Neural cell (in vitro differentiated cells): Measurements from ENCODE around the gene TBX4. TPM values are rescaled to one million over a fixed set of nuclear protein-coding genes. Genes with fewer than 3 reads are reported as not detected.

Source experiments
- H2AFZ ChIP-seq: fragments of 200-600, 300-800 bp; sonication (generic), shearing (Covaris generic); 2 replicates; pipeline ENCODE4 v1.6.0; 2014; ENCODE audit warnings: low read depth, mild to moderate bottlenecking, antibody characterized with exemption, low read length, moderate library complexity
- H3F3A ChIP-seq: fragments of 200-600 bp; shearing (Covaris generic); 2 replicates; pipeline ENCODE4 v1.6.1; 2016; ENCODE audit warnings: mild to moderate bottlenecking, moderate library complexity, mixed read lengths, antibody characterized with exemption, low read length; ENCODE audit not compliant: insufficient read depth, poor library complexity, severe bottlenecking
- H3K27ac ChIP-seq: fragments of 200-600, 300-800 bp; sonication (generic), shearing (Covaris generic); 2 replicates; pipeline ENCODE4 v1.5.1; 2014; ENCODE audit warnings: mild to moderate bottlenecking, low read length, moderate library complexity
- H3K27me3 ChIP-seq: fragments of 300-800, 200-600 bp; sonication (generic), shearing (Covaris generic); 2 replicates; pipeline ENCODE4 v1.6.0; 2014; ENCODE audit warnings: mild to moderate bottlenecking, low read depth, low read length, moderate library complexity; ENCODE audit not compliant: insufficient read depth
- H3K36me3 ChIP-seq: fragments of 300-800, 200-600 bp; sonication (generic), shearing (Covaris generic); 2 replicates; pipeline ENCODE4 v1.5.1; 2014; ENCODE audit warnings: mild to moderate bottlenecking, antibody characterized with exemption, low read length, moderate library complexity; ENCODE audit not compliant: insufficient read depth
- H3K4me2 ChIP-seq: fragments of 300-800, 200-600 bp; sonication (generic), shearing (Covaris generic); 2 replicates; pipeline ENCODE4 v1.6.0; 2014; ENCODE audit warnings: mild to moderate bottlenecking, low read length
- H3K4me3 ChIP-seq: fragments of 300-800, 200-600 bp; sonication (generic), shearing (Covaris generic); 2 replicates; pipeline ENCODE4 v1.5.1; 2014; ENCODE audit warnings: mild to moderate bottlenecking, low read length, moderate library complexity
- H3K79me2 ChIP-seq: fragments of 200-600 bp; shearing (Covaris generic); replicated peaks from 2 replicates; pipeline ENCODE4 v1.6.0; 2014; ENCODE audit warnings: mild to moderate bottlenecking, low read length, moderate library complexity; ENCODE audit not compliant: insufficient read depth
- H3K9ac ChIP-seq: fragments of 300-800, 200-600 bp; sonication (generic), shearing (Covaris generic); 2 replicates; pipeline ENCODE4 v1.6.1; 2016; ENCODE audit warnings: mild to moderate bottlenecking, low read length, mixed read lengths
- H3K9me2 ChIP-seq: fragments of 200-600 bp; shearing (Covaris generic); 2 replicates; pipeline ENCODE4 v1.6.1; 2016; ENCODE audit warnings: mild to moderate bottlenecking, low read length, mixed read lengths; ENCODE audit not compliant: insufficient read depth
- H3K9me3 ChIP-seq: fragments of 200-600, 300-800 bp; sonication (generic), shearing (Covaris generic); 2 replicates; pipeline ENCODE4 v1.6.1; 2016; ENCODE audit warnings: mild to moderate bottlenecking, mixed run types, low read length, moderate library complexity, mixed read lengths
- H4K20me1 ChIP-seq: fragments of 200-600 bp; shearing (Covaris generic); 2 replicates; pipeline ENCODE4 v1.6.1; 2016; ENCODE audit warnings: mild to moderate bottlenecking, mixed run types; ENCODE audit not compliant: insufficient read depth
- EP300 ChIP-seq: fragments of 450-650 bp; conservative IDR thresholded peaks from 2 replicates; pipeline ENCODE4 v1.6.1; 2014; ENCODE audit warnings: antibody characterized with exemption, mild to moderate bottlenecking, moderate library complexity; ENCODE audit not compliant: poor library complexity, severe bottlenecking
- EZH2 ChIP-seq: fragments of 200-600, 300-800 bp; shearing (Covaris generic), sonication (generic); IDR thresholded peaks from 2 replicates; pipeline ENCODE4 v1.6.1; 2014; ENCODE audit warnings: antibody characterized with exemption, low read length, borderline replicate concordance, mild to moderate bottlenecking; ENCODE audit not compliant: insufficient read depth, poor library complexity, severe bottlenecking
- MXI1 ChIP-seq: fragments of 450-650 bp; conservative IDR thresholded peaks from 2 replicates; pipeline ENCODE4 v1.6.1; 2014; ENCODE audit warnings: antibody characterized with exemption, mild to moderate bottlenecking; ENCODE audit not compliant: poor library complexity, severe bottlenecking
- POLR2AphosphoS5 ChIP-seq: IDR thresholded peaks from 2 replicates; pipeline ENCODE4 v1.6.1; 2012
- RAD21 ChIP-seq: fragments of 450-650 bp; conservative IDR thresholded peaks from 2 replicates; pipeline ENCODE4 v1.6.1; 2014; ENCODE audit warnings: antibody characterized with exemption, mild to moderate bottlenecking, moderate library complexity
- REST ChIP-seq: IDR thresholded peaks from 2 replicates; pipeline ENCODE4 v1.6.1; 2012; ENCODE audit warnings: borderline replicate concordance
- SMC3 ChIP-seq: fragments of 450-650 bp; conservative IDR thresholded peaks from 2 replicates; pipeline ENCODE4 v1.6.1; 2014; ENCODE audit warnings: antibody characterized with exemption, mild to moderate bottlenecking, moderate library complexity; ENCODE audit not compliant: poor library complexity
- TAF1 ChIP-seq: IDR thresholded peaks from 2 replicates; pipeline ENCODE4 v1.6.1; 2012; ENCODE audit warnings: low read depth
- polyA plus RNA-seq: library from polyadenylated mRNA; depleted of rRNA; stranded (reverse); fragments of >200 nt; gene quantifications from 2 replicates; pipeline ENCODE4 v1.2.3, GENCODE V29; 2014
- TF ChIP-seq, protein P1 (sequence below): fragments of 450-650 bp; IDR thresholded peaks from 2 replicates; pipeline ENCODE4 v1.5.1; 2014; ENCODE audit warnings: antibody characterized with exemption, mild to moderate bottlenecking, moderate library complexity; ENCODE audit not compliant: poor library complexity, severe bottlenecking

TBX4 gene
- polyA plus RNA-seq, 1 donor from 2014 or later = not detected

DNA sequence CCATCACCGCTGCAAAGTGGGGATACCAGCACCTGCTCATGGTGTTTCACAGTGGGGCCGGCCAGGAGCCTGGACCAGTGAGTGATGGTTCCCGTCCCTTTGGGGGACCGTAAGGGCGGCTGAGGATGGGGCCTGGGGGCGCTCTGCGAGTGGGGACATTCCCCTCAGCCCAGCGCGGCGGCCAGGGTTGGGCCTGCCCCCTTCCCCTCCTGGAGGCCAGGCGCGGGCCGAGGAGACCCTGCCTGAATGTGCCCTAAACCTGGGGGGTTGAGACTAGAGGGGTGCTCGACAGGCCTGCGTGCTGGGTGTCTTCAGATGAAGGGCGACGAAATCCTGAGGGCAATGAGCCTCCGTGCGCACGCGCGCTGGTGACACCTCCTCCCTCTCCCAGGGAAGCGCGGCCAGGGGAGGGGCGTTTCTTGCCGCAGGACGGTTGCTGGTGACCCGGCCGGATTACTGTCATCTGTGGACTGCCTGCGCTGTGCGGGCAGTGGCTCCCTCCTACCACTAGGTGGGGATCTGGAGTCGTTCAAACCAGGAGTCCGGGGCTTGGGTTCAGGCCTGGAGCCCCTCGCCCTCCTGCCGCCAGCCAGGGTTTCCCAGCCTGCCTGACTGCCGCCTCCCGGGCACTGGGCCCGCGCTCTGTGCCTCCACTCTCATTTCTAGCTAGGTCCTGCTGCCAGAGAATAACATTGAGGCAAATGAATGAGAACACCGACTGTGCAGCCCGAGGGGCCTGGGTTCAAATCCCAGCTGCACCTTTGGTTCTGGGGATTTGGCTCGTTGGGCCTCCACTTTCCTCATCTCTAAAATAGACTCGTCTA lies 35.5 kb upstream of the TBX4 start:
- Histone ChIP-seq H3K79me2 (no peaks in the 10 kb centered on the region), H3K9me3 (no peaks in the 10 kb centered on the region), H3F3A (no peaks in the 10 kb centered on the region), H3K27me3 (peaks cover 30% of the 10 kb centered on the region), H3K9me2 (no peaks in the 10 kb centered on the region), H3K4me3 (peak overlapping the region; percentile 37), H3K9ac (no peak overlapping the region), H2AFZ (no peak overlapping the region), H3K4me2 (no peak overlapping the region), H4K20me1 (no peaks in the 10 kb centered on the region), H3K27ac (no peak overlapping the region), H3K36me3 (no peaks in the 10 kb centered on the region)
- TF ChIP-seq EP300 (no peak), SMC3 (peak; percentile 78), RAD21 (peak; percentile 69)
- TF ChIP-seq, protein P1, sequence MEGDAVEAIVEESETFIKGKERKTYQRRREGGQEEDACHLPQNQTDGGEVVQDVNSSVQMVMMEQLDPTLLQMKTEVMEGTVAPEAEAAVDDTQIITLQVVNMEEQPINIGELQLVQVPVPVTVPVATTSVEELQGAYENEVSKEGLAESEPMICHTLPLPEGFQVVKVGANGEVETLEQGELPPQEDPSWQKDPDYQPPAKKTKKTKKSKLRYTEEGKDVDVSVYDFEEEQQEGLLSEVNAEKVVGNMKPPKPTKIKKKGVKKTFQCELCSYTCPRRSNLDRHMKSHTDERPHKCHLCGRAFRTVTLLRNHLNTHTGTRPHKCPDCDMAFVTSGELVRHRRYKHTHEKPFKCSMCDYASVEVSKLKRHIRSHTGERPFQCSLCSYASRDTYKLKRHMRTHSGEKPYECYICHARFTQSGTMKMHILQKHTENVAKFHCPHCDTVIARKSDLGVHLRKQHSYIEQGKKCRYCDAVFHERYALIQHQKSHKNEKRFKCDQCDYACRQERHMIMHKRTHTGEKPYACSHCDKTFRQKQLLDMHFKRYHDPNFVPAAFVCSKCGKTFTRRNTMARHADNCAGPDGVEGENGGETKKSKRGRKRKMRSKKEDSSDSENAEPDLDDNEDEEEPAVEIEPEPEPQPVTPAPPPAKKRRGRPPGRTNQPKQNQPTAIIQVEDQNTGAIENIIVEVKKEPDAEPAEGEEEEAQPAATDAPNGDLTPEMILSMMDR = peak; percentile 80

DNA sequence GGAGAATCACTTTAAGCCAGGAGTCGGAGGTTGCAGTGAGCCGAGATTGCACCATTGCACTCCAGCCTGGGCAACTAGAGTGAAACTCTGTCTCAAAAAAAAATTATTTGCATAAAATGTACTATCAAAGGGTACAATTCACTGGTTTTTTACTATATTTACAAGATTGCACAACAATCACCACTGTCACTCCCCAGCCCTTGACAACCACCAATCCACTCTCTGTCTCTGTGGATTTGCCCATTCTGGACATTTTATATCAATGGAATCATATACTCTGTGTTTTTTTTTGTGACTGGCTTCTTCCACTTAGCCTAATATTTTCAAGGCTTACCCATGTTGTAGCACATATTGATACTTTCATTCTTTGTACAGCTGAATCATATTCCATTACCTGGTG lies 33.8 kb upstream of the TBX4 start:
- no peaks in the 10 kb centered on the region for H3K79me2 ChIP-seq
- H3K36me3 ChIP-seq = no peaks in the 10 kb centered on the region
- no peak for TF ChIP-seq EP300
- no peak for TF ChIP-seq RAD21
- no peak for TF ChIP-seq POLR2AphosphoS5
- no peak for TF ChIP-seq MXI1
- TF ChIP-seq EZH2 = no peak
- no peak for TF ChIP-seq SMC3
- H3K9me3 ChIP-seq = no peaks in the 10 kb centered on the region
- no peaks in the 10 kb centered on the region for H3F3A ChIP-seq
- no peak overlapping the region for H3K4me3 ChIP-seq
- no peaks in the 10 kb centered on the region for H3K9me2 ChIP-seq
- H2AFZ ChIP-seq = no peak overlapping the region
- H3K27me3 ChIP-seq = peaks cover 13% of the 10 kb centered on the region
- no peak overlapping the region for H3K4me2 ChIP-seq
- H3K9ac ChIP-seq = no peak overlapping the region
- no peak overlapping the region for H3K27ac ChIP-seq
- no peaks in the 10 kb centered on the region for H4K20me1 ChIP-seq

DNA sequence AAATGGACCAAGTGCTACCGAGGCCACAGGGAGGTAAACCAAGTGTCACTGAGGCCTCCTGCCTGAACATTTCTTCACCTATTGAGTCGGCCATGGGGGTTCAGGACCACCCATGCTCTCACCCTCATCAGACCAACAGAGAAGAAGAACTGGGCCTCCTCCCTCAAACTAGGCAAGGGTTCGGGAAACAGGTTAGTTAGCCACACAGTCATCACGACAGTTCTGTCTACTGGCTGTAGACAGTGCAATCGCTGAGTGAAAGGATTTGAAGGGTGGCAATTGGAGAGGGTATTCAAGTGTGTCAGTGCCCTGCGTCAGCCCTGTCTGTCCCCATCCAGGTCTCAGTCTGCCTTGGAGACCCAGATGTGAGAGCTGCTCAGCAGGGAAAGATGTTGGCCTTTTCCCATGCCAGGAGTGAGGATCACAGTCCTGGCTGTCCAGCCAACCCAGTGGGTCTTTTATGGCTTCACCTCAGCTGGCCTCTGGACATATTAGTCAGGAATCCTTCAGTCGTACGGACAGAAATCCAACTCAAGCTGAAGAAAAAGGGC lies 32.7 kb upstream of the TBX4 start:
- Histone ChIP-seq H3K4me3 (no peak overlapping the region), H3K36me3 (no peaks in the 10 kb centered on the region), H3K27ac (no peak overlapping the region), H3K27me3 (peaks cover 4% of the 10 kb centered on the region), H3K9ac (no peak overlapping the region), H4K20me1 (no peaks in the 10 kb centered on the region), H3K4me2 (no peak overlapping the region), H3F3A (no peaks in the 10 kb centered on the region), H3K9me2 (no peaks in the 10 kb centered on the region), H3K9me3 (no peaks in the 10 kb centered on the region), H2AFZ (no peak overlapping the region), H3K79me2 (no peaks in the 10 kb centered on the region)
- no peak for TF ChIP-seq RAD21
- TF ChIP-seq TAF1 = no peak
- TF ChIP-seq POLR2AphosphoS5 = no peak
- no peak for TF ChIP-seq REST
- TF ChIP-seq, protein P1 = no peak
- TF ChIP-seq EP300 = no peak
- TF ChIP-seq EZH2 = no peak
- no peak for TF ChIP-seq SMC3
